ENCODE measurements around the gene NAPEPLD.

GRCh38 chr7:103124429-103124979 lies 24.4 kb downstream of the NAPEPLD start:
- TF ChIP-seq ZFX (IDR thresholded peaks at IDR 0.05) (no peak), CTCF (conservative IDR thresholded peaks at IDR 0.05) (no peak)
